ENCODE data around the gene SLCO4A1. TPM values are rescaled to one million over a fixed set of nuclear protein-coding genes. Genes with fewer than 3 reads are reported as not detected.

Gene SLCO4A1
- total and polyA plus RNA-seq, 2 of the 4 experiments (the other 2 are of a cell fraction), result 0.72 to 1.1 TPM

DNA sequence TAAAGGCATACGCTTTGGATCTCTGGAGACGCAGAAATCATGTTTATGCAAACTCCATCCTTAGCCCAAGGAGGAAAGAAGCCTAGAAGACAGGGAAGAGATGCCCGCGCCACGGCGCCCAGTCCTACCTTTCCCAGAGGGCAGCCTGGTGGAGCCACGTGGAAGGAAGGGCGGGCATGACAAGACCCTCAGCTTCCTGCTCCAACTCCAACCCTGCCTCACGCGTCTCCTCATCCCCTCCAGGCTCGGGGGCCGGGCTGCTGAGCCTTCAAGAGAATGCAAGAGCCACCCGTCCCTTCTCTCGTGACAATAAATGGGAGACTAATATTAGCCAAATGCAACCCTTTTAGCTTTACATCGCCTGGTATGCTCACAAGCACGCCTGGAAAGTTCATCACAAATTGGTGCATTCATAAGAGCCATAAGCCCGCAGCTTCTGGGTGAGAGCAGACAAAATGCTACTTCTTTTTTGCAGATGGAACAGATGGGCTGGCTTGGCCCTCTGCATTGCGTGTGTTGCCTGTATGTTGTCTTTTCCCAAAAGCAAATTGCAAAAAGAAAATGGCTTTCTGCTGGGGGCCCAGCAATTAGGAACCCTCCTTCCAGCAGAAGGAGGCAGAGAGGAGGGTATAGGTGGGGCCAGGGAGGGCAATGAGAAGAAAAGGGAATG, 58.1 kb downstream of the SLCO4A1 start:
- no peak overlapping the region for H3K4me2 ChIP-seq (ENCODE audit: low read depth, low read length)
- BruUV-seq (replicated peaks), result no TSS peak
- ChIA-PET CTCF (no interaction called here), POLR2A (ENCODE audit: unreplicated experiment) (interaction anchor here (0.5 kb wide), 1 partner anchor 556 kb away, joined by 3 read pairs; no protein-coding TSS in a partner anchor)
- no peak overlapping the region for H3K56ac ChIP-seq (ENCODE audit: extremely low read depth, insufficient read depth, low read length)
- no peak overlapping the region for H2BK120ac ChIP-seq (ENCODE audit: low read depth, low read length)
- intact Hi-C loops (cut with micrococcal nuclease) (no loop called here), dilution Hi-C loops (cut with HindIII; ENCODE audit: low sequenced_read_pairs, unreplicated experiment) (no loop called here), in situ Hi-C loops (cut with MboI; ENCODE audit: low sequenced_read_pairs) (no loop called here)
- H3K4ac ChIP-seq (ENCODE audit: low read depth, low read length), result no peak overlapping the region
- no peak overlapping the region for H2AK5ac ChIP-seq (ENCODE audit: low read depth, low read length)
- TF ChIP-seq FOS (IDR thresholded peaks at IDR 0.05; ENCODE audit: low read depth, low read length) (no peak), MAZ (IDR thresholded peaks at IDR 0.05; ENCODE audit: borderline replicate concordance, low read depth, low read length) (no peak), RFX5 (IDR thresholded peaks at IDR 0.05; ENCODE audit: low read depth, low read length) (no peak), RAD21 (IDR thresholded peaks at IDR 0.05; ENCODE audit: low read length) (no peak)
- TF ChIP-seq, protein P1, sequence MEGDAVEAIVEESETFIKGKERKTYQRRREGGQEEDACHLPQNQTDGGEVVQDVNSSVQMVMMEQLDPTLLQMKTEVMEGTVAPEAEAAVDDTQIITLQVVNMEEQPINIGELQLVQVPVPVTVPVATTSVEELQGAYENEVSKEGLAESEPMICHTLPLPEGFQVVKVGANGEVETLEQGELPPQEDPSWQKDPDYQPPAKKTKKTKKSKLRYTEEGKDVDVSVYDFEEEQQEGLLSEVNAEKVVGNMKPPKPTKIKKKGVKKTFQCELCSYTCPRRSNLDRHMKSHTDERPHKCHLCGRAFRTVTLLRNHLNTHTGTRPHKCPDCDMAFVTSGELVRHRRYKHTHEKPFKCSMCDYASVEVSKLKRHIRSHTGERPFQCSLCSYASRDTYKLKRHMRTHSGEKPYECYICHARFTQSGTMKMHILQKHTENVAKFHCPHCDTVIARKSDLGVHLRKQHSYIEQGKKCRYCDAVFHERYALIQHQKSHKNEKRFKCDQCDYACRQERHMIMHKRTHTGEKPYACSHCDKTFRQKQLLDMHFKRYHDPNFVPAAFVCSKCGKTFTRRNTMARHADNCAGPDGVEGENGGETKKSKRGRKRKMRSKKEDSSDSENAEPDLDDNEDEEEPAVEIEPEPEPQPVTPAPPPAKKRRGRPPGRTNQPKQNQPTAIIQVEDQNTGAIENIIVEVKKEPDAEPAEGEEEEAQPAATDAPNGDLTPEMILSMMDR (conservative IDR thresholded peaks at IDR 0.05; ENCODE audit: low read depth, low read length), result no peak
- no peak overlapping the region for H4K8ac ChIP-seq (ENCODE audit: low read depth in 2 of 2, low read length in 2 of 2)
- H3K4me3 ChIP-seq (ENCODE audit: insufficient read depth, low read depth, low read length), result no peak overlapping the region
- H2BK5ac ChIP-seq (ENCODE audit: low read depth, low read length, poor library complexity, severe bottlenecking), result no peak overlapping the region
- H3K14ac ChIP-seq (replicated peaks; ENCODE audit: low read depth, low read length), result no peak overlapping the region
- no peaks in the 10 kb centered on the region for H3K36me3 ChIP-seq (ENCODE audit: control insufficient read depth, insufficient read depth, low read length)
- H4K5ac ChIP-seq (ENCODE audit: low read depth, low read length), result no peak overlapping the region
- no peak for DNase-seq
- no peak overlapping the region for H2BK15ac ChIP-seq (ENCODE audit: low read depth, low read length)
- no peak overlapping the region for H4K91ac ChIP-seq (ENCODE audit: insufficient read depth, low read depth, low read length)
- H2AFZ ChIP-seq (replicated peaks; ENCODE audit: low read length, poor library complexity), result no peak overlapping the region
- no peaks in the 10 kb centered on the region for H3K9me3 ChIP-seq (ENCODE audit: control insufficient read depth, insufficient read depth, low read length)
- H4K20me1 ChIP-seq (ENCODE audit: insufficient read depth, low read length), result 0 out of 2 replicates have a peak, but pooled peaks cover 3% of the 10 kb centered on the region
- 99% methylated on average over 6 of the region's 18 CpGs; no CpG with 5 or more reads in 1 of the 2 experiments for WGBS, 2 experiments (ENCODE audit: extremely low coverage in 2 of 2, insufficient read length in 1 of 2)
- no peak for ATAC-seq (ENCODE audit: low read depth)
- H3K9me1 ChIP-seq (ENCODE audit: insufficient read depth, low read length), result peaks cover 20% of the 10 kb centered on the region
- H3K79me1 ChIP-seq (ENCODE audit: low read depth in 1 of 2, low read length in 2 of 2), result no peaks in the 10 kb centered on the region
- H3K23ac ChIP-seq (ENCODE audit: low read depth, low read length), result no peak overlapping the region
- no peak overlapping the region for H3K9ac ChIP-seq (ENCODE audit: low read depth, low read length)
- no peak overlapping the region for H3K27ac ChIP-seq (ENCODE audit: insufficient read depth, low read length)
- H3K27me3 ChIP-seq (ENCODE audit: control insufficient read depth, insufficient read depth, low read length), result peaks cover 11% of the 10 kb centered on the region; the same call in 1 of the 2 replicates
- peaks cover 15% of the 10 kb centered on the region for H3K4me1 ChIP-seq (ENCODE audit: control insufficient read depth, insufficient read depth, low read length)
- no peak overlapping the region for H3K18ac ChIP-seq (ENCODE audit: low read depth, low read length)
- no peak overlapping the region for H2BK20ac ChIP-seq (ENCODE audit: low read depth, low read length)
- no peak overlapping the region for H2AK9ac ChIP-seq (replicated peaks; ENCODE audit: low read depth, low read length, poor library complexity)

Data from IMR-90 (cell line).